Myocyte (in vitro differentiated cells): ENCODE data around the gene PRKG1. TPM values are rescaled to one million over a fixed set of nuclear protein-coding genes. Genes with fewer than 3 reads are reported as not detected.

ENCODE experiments used
- DNase-seq: peaks from one replicate; pipeline ENCODE4 v3.0.0-alpha.2; 2012; ENCODE audit warnings: low read depth
- total RNA-seq: library from RNA; depleted of rRNA; stranded (reverse); fragments of >200 nt; gene quantifications from 2 replicates; pipeline ENCODE4 v1.2.3, GENCODE V29; 2014

Gene PRKG1
- total RNA-seq, 1 donor from 2014 or later = 26.7 TPM

GRCh38 chr10:51972733-51973346 is 898.6 kb downstream of the PRKG1 start:
- DNase-seq = no peak

- no peak for DNase-seq
Observed at GRCh38 chr10:51980752-51981151, 906.5 kb downstream of the PRKG1 start.

- no peak for DNase-seq
Observed at GRCh38 chr10:51981731-51982130, 907.4 kb downstream of the PRKG1 start.

GRCh38 chr10:51983481-51983880 is 909.2 kb downstream of the PRKG1 start:
- DNase-seq = no peak

- DNase-seq = no peak
Observed at GRCh38 chr10:51985336-51985735, 911.0 kb downstream of the PRKG1 start.

- peak; percentile 84 for DNase-seq
Observed at GRCh38 chr10:51986516-51986915, 912.2 kb downstream of the PRKG1 start.

GRCh38 chr10:51993475-51993874 is 919.2 kb downstream of the PRKG1 start:
- no peak for DNase-seq

- DNase-seq = peak; percentile 36
Observed at GRCh38 chr10:51999096-51999495, 924.8 kb downstream of the PRKG1 start.

- DNase-seq = peak; percentile 60
Observed at GRCh38 chr10:52004342-52004949, 930.2 kb downstream of the PRKG1 start.

- no peak for DNase-seq
Observed at GRCh38 chr10:52007091-52007490, 932.8 kb downstream of the PRKG1 start.

- DNase-seq = no peak
Observed at GRCh38 chr10:52011118-52011517, 936.8 kb downstream of the PRKG1 start.

GRCh38 chr10:52019077-52019555 is 944.8 kb downstream of the PRKG1 start:
- no peak for DNase-seq

- DNase-seq = no peak
Observed at GRCh38 chr10:52019656-52020055, 945.4 kb downstream of the PRKG1 start.

- DNase-seq = no peak
Observed at GRCh38 chr10:52020173-52020572, 945.9 kb downstream of the PRKG1 start.

GRCh38 chr10:52020702-52021101 is 946.4 kb downstream of the PRKG1 start:
- no peak for DNase-seq

GRCh38 chr10:52027055-52027705 is 952.9 kb downstream of the PRKG1 start:
- DNase-seq = no peak

GRCh38 chr10:52028523-52028858 is 954.2 kb downstream of the PRKG1 start:
- DNase-seq = no peak

GRCh38 chr10:52029628-52030027 is 955.3 kb downstream of the PRKG1 start:
- no peak for DNase-seq

GRCh38 chr10:52030051-52030790 is 955.9 kb downstream of the PRKG1 start:
- DNase-seq = no peak

GRCh38 chr10:52030975-52031374 is 956.7 kb downstream of the PRKG1 start:
- DNase-seq = no peak

GRCh38 chr10:52031771-52032170 is 957.5 kb downstream of the PRKG1 start:
- DNase-seq = no peak
